ENCODE measurements around the gene GPR139. TPM values are rescaled to one million over a fixed set of nuclear protein-coding genes. Genes with fewer than 3 reads are reported as not detected.
A peak's percentile ranks its signal among the peaks of the same experiment; 100 is the strongest.

Gene GPR139
- not detected for total RNA-seq

GRCh38 chr16:20073203-20074098 is at the start of gene GPR139:
TSS of gene GPR139 (minus strand) at chr16:20073890. CDS start at chr16:20073616, 274 bp downstream.
- no peak within 1 kb of the TSS for H3K27ac Mint-ChIP-seq
- no peaks in the 10 kb centered on the region for H3K4me1 Mint-ChIP-seq (ENCODE audit: low read depth in 2 of 2)
- H3K9me3 Mint-ChIP-seq: no peaks in the 10 kb centered on the region
- DNase-seq (ENCODE audit: low spot score) (no peak), ATAC-seq (no peak)
- no peaks in the 10 kb centered on the region for H3K36me3 Mint-ChIP-seq
- H3K27me3 Mint-ChIP-seq: peaks cover 32 to 37% of the 10 kb centered on the region in 2 donors
- no peak within 1 kb of the TSS for H3K4me3 Mint-ChIP-seq

- peaks cover 0 to 30% of the 10 kb centered on the region in 2 donors for H3K27me3 Mint-ChIP-seq
- H3K36me3 Mint-ChIP-seq: peaks cover 6% of the 10 kb centered on the region
- H3K4me1 Mint-ChIP-seq (ENCODE audit: low read depth in 2 of 2): no peaks in the 10 kb centered on the region
- ATAC-seq (no peak), DNase-seq (ENCODE audit: low spot score) (no peak)
- H3K4me3 Mint-ChIP-seq: no peak overlapping the region
- peaks cover 10% of the 10 kb centered on the region for H3K9me3 Mint-ChIP-seq
- H3K27ac Mint-ChIP-seq: no peak overlapping the region
Measured at GRCh38 chr16:20122011-20122410, 48.3 kb upstream of the GPR139 start.

- DNase-seq (ENCODE audit: low spot score) (no peak), ATAC-seq (no peak)
- no peaks in the 10 kb centered on the region for H3K9me3 Mint-ChIP-seq
- H3K4me3 Mint-ChIP-seq: no peak overlapping the region
- H3K4me1 Mint-ChIP-seq (ENCODE audit: low read depth in 2 of 2): no peaks in the 10 kb centered on the region
- H3K36me3 Mint-ChIP-seq: no peaks in the 10 kb centered on the region
- no peak overlapping the region for H3K27ac Mint-ChIP-seq
- peaks cover 1 to 12% of the 10 kb centered on the region in 2 donors for H3K27me3 Mint-ChIP-seq
Measured at GRCh38 chr16:20114356-20114755, 40.7 kb upstream of the GPR139 start.

GRCh38 chr16:20111143-20111542 is 37.5 kb upstream of the GPR139 start:
- Mint-ChIP-seq H3K4me1 (ENCODE audit: low read depth in 2 of 2) (no peaks in the 10 kb centered on the region), H3K9me3 (peaks cover 2% of the 10 kb centered on the region), H3K27me3 (peaks cover 9 to 10% of the 10 kb centered on the region in 2 donors), H3K36me3 (no peaks in the 10 kb centered on the region), H3K27ac (no peak overlapping the region), H3K4me3 (no peak overlapping the region)
- ATAC-seq (no peak), DNase-seq (ENCODE audit: low spot score) (no peak)

- Mint-ChIP-seq H3K4me1 (ENCODE audit: low read depth in 2 of 2) (no peaks in the 10 kb centered on the region), H3K27me3 (peaks cover 12 to 19% of the 10 kb centered on the region in 2 donors), H3K27ac (no peak overlapping the region), H3K36me3 (no peaks in the 10 kb centered on the region), H3K9me3 (peaks cover 2% of the 10 kb centered on the region), H3K4me3 (no peak overlapping the region)
- DNase-seq (ENCODE audit: low spot score) (no peak), ATAC-seq (no peak)
Measured at GRCh38 chr16:20107083-20107482, 33.4 kb upstream of the GPR139 start.

- ATAC-seq (no peak), DNase-seq (ENCODE audit: low spot score) (no peak)
- H3K27ac Mint-ChIP-seq: no peak overlapping the region
- H3K9me3 Mint-ChIP-seq: peaks cover 2% of the 10 kb centered on the region
- no peaks in the 10 kb centered on the region for H3K4me1 Mint-ChIP-seq (ENCODE audit: low read depth in 2 of 2)
- no peak overlapping the region for H3K4me3 Mint-ChIP-seq
- H3K27me3 Mint-ChIP-seq: peaks cover 14 to 25% of the 10 kb centered on the region in 2 donors
- no peaks in the 10 kb centered on the region for H3K36me3 Mint-ChIP-seq
Measured at GRCh38 chr16:20104563-20105183, 31.0 kb upstream of the GPR139 start.

GRCh38 chr16:20102521-20102920 is 28.8 kb upstream of the GPR139 start:
- DNase-seq (ENCODE audit: low spot score) (no peak), ATAC-seq (no peak)
- Mint-ChIP-seq H3K27ac (no peak overlapping the region), H3K27me3 (peaks cover 11 to 16% of the 10 kb centered on the region in 2 donors), H3K4me3 (no peak overlapping the region), H3K9me3 (no peaks in the 10 kb centered on the region), H3K36me3 (no peaks in the 10 kb centered on the region), H3K4me1 (ENCODE audit: low read depth in 2 of 2) (no peaks in the 10 kb centered on the region)

- H3K27me3 Mint-ChIP-seq: peaks cover 11 to 16% of the 10 kb centered on the region in 2 donors
- no peaks in the 10 kb centered on the region for H3K36me3 Mint-ChIP-seq
- H3K4me3 Mint-ChIP-seq: no peak overlapping the region
- no peaks in the 10 kb centered on the region for H3K9me3 Mint-ChIP-seq
- no peaks in the 10 kb centered on the region for H3K4me1 Mint-ChIP-seq (ENCODE audit: low read depth in 2 of 2)
- DNase-seq (ENCODE audit: low spot score): no peak
- no peak for ATAC-seq
- H3K27ac Mint-ChIP-seq: no peak overlapping the region
Measured at GRCh38 chr16:20102021-20102420, 28.3 kb upstream of the GPR139 start.

GRCh38 chr16:20099375-20099774 is 25.7 kb upstream of the GPR139 start:
- DNase-seq (ENCODE audit: low spot score) (no peak), ATAC-seq (no peak)
- Mint-ChIP-seq H3K27me3 (peaks cover 11 to 21% of the 10 kb centered on the region in 2 donors), H3K4me1 (ENCODE audit: low read depth in 2 of 2) (no peaks in the 10 kb centered on the region), H3K36me3 (no peaks in the 10 kb centered on the region), H3K4me3 (no peak overlapping the region), H3K9me3 (no peaks in the 10 kb centered on the region), H3K27ac (no peak overlapping the region)

- Mint-ChIP-seq H3K36me3 (no peaks in the 10 kb centered on the region), H3K27me3 (peaks cover 23 to 44% of the 10 kb centered on the region in 2 donors), H3K27ac (no peak overlapping the region), H3K9me3 (no peaks in the 10 kb centered on the region), H3K4me3 (no peak overlapping the region), H3K4me1 (ENCODE audit: low read depth in 2 of 2) (no peaks in the 10 kb centered on the region)
- DNase-seq (ENCODE audit: low spot score): no peak
- ATAC-seq: no peak
Measured at GRCh38 chr16:20094157-20094556, 20.5 kb upstream of the GPR139 start.

- ATAC-seq: peak; percentile 68 to 71
Measured at GRCh38 chr16:20089246-20089965, 15.7 kb upstream of the GPR139 start.

GRCh38 chr16:20084624-20085226 is 11.0 kb upstream of the GPR139 start:
- Mint-ChIP-seq H3K36me3 (no peaks in the 10 kb centered on the region), H3K4me3 (no peak overlapping the region), H3K9me3 (peaks cover 5% of the 10 kb centered on the region), H3K27ac (no peak overlapping the region), H3K27me3 (peaks cover 11 to 35% of the 10 kb centered on the region in 2 donors), H3K4me1 (ENCODE audit: low read depth in 2 of 2) (no peaks in the 10 kb centered on the region)
- DNase-seq (ENCODE audit: low spot score) (no peak), ATAC-seq (no peak)

More at GRCh38 chr16:20089246-20089965, 15.7 kb upstream of the GPR139 start:
- Mint-ChIP-seq H3K27ac (no peak overlapping the region), H3K4me1 (ENCODE audit: low read depth in 2 of 2) (no peaks in the 10 kb centered on the region), H3K36me3 (no peaks in the 10 kb centered on the region), H3K9me3 (no peaks in the 10 kb centered on the region), H3K4me3 (no peak overlapping the region), H3K27me3 (peaks cover 21 to 60% of the 10 kb centered on the region in 2 donors)
- no peak for DNase-seq (ENCODE audit: low spot score)

- Mint-ChIP-seq H3K36me3 (no peaks in the 10 kb centered on the region), H3K9me3 (peaks cover 5% of the 10 kb centered on the region)
Measured at GRCh38 chr16:20079106-20079505, 5.4 kb upstream of the GPR139 start.

More at GRCh38 chr16:20079106-20079505, 5.4 kb upstream of the GPR139 start:
- Mint-ChIP-seq H3K4me1 (ENCODE audit: low read depth in 2 of 2) (no peaks in the 10 kb centered on the region), H3K27me3 (peaks cover 33 to 43% of the 10 kb centered on the region in 2 donors), H3K4me3 (no peak overlapping the region), H3K27ac (no peak overlapping the region)
- DNase-seq (ENCODE audit: low spot score) (no peak), ATAC-seq (no peak)
